ENCODE measurements around the gene NCLN. TPM values are rescaled to one million over a fixed set of nuclear protein-coding genes. Genes with fewer than 3 reads are reported as not detected.

Gene NCLN
- total RNA-seq, 2 donors from 2014 or later, result 48.6 to 68.5 TPM

- WGBS, result 88% methylated on average over 36 of the region's 36 CpGs
- H3K36me3 ChIP-seq, result no peaks in the 10 kb centered on the region
- DNase-seq (ENCODE audit: low spot score), result no peak
These were observed 2.2 kb downstream of the NCLN start for GRCh38 chr19:3187662-3188511.

GRCh38 chr19:3188627-3189596 is 3.2 kb downstream of the NCLN start:
- WGBS, result 96% methylated on average over 31 of the region's 35 CpGs
- TF ChIP-seq CTCF (IDR thresholded peaks at IDR 0.05) (no peak), POLR2A (IDR thresholded peaks at IDR 0.05) (no peak), POLR2AphosphoS5 (IDR thresholded peaks at IDR 0.05) (no peak)
- Histone ChIP-seq H3K9me3 (no peaks in the 10 kb centered on the region), H3K4me1 (replicated peaks) (peaks cover 10% of the 10 kb centered on the region), H3K4me3 (no peak overlapping the region), H3K27ac (no peak overlapping the region), H3K36me3 (no peaks in the 10 kb centered on the region), H3K27me3 (replicated peaks; ENCODE audit: insufficient read depth) (no peaks in the 10 kb centered on the region)
- DNase-seq (ENCODE audit: low spot score), result no peak
- intact Hi-C loops (cut with DNase I), result no loop called here

More at GRCh38 chr19:3187662-3188511, 2.2 kb downstream of the NCLN start:
- Histone ChIP-seq H3K4me1 (replicated peaks) (peaks cover 10% of the 10 kb centered on the region), H3K27me3 (replicated peaks; ENCODE audit: insufficient read depth) (no peaks in the 10 kb centered on the region), H3K27ac (no peak overlapping the region), H3K4me3 (no peak overlapping the region), H3K9me3 (no peaks in the 10 kb centered on the region)
- TF ChIP-seq POLR2A (IDR thresholded peaks at IDR 0.05), result no peak
- no peak for TF ChIP-seq CTCF (IDR thresholded peaks at IDR 0.05)
- no peak for TF ChIP-seq POLR2AphosphoS5 (IDR thresholded peaks at IDR 0.05)
- intact Hi-C loops (cut with DNase I), result no loop called here

GRCh38 chr19:3189702-3190469 is 4.2 kb downstream of the NCLN start:
- intact Hi-C loops (cut with DNase I), result no loop called here
- 88% methylated on average over 25 of the region's 28 CpGs for WGBS
- no peak overlapping the region for H3K27ac ChIP-seq

GRCh38 chr19:3190470-3190770 is 4.7 kb downstream of the NCLN start:
- H3K36me3 ChIP-seq, result no peaks in the 10 kb centered on the region
- H3K27me3 ChIP-seq (replicated peaks; ENCODE audit: insufficient read depth), result no peaks in the 10 kb centered on the region
- no peak for DNase-seq (ENCODE audit: low spot score)
- WGBS, result 92% methylated on average over 18 of the region's 18 CpGs
- H3K4me3 ChIP-seq, result no peak overlapping the region
- TF ChIP-seq CTCF (IDR thresholded peaks at IDR 0.05), result no peak
- TF ChIP-seq POLR2A (IDR thresholded peaks at IDR 0.05), result no peak
- no peak for TF ChIP-seq POLR2AphosphoS5 (IDR thresholded peaks at IDR 0.05)
- H3K27ac ChIP-seq, result no peak overlapping the region
- peaks cover 10% of the 10 kb centered on the region for H3K4me1 ChIP-seq (replicated peaks)
- H3K9me3 ChIP-seq, result no peaks in the 10 kb centered on the region
- intact Hi-C loops (cut with DNase I), result no loop called here

More at GRCh38 chr19:3189702-3190469, 4.2 kb downstream of the NCLN start:
- no peak for TF ChIP-seq POLR2A (IDR thresholded peaks at IDR 0.05)
- TF ChIP-seq POLR2AphosphoS5 (IDR thresholded peaks at IDR 0.05), result no peak
- TF ChIP-seq CTCF (IDR thresholded peaks at IDR 0.05), result no peak
- no peak for DNase-seq (ENCODE audit: low spot score)
- H3K36me3 ChIP-seq, result no peaks in the 10 kb centered on the region
- peaks cover 10% of the 10 kb centered on the region for H3K4me1 ChIP-seq (replicated peaks)
- H3K9me3 ChIP-seq, result no peaks in the 10 kb centered on the region
- no peak overlapping the region for H3K4me3 ChIP-seq
- no peaks in the 10 kb centered on the region for H3K27me3 ChIP-seq (replicated peaks; ENCODE audit: insufficient read depth)

Data from prostate gland (tissue), 2 donors.